H1 (cell line): ENCODE data around the gene DHH. TPM values are rescaled to one million over a fixed set of nuclear protein-coding genes. Genes with fewer than 3 reads are reported as not detected.

Experiments
- CTCF ChIA-PET: fragments of 300-600 bp; sonication (Branson Sonifier 250); formaldehyde crosslinking; loops from one replicate; lab custom pipeline; 2021; ENCODE audit not compliant: partially characterized antibody; lab: Charles Lee
- POLR2A ChIA-PET: fragments of 300-600 bp; sonication (Branson Sonifier 250); formaldehyde crosslinking; loops from one replicate; lab custom pipeline; 2021; ENCODE audit warnings: inconsistent platforms; ENCODE audit not compliant: partially characterized antibody; lab: Charles Lee
- DNase-seq, 2 experiments: peaks; one replicate each; pipeline versions ENCODE4 v3.0.0 to v3.0.0-alpha.2; 2010 to 2022; ENCODE audit warnings: low spot score in 2 of 2, low read depth in 1 of 2, mixed read lengths in 1 of 2
- FAIRE-seq: peaks from 2 replicates; lab custom pipeline; 2011; peaks lifted over from hg19 to GRCh38; lab: Jason Lieb, UNC
- H2AFZ ChIP-seq: 2 replicates; pipeline ENCODE4 v1.8.1; 2012; ENCODE audit warnings: low read length, inconsistent platforms
- H2AK5ac ChIP-seq: 2 replicates; pipeline ENCODE4 v1.6.1; 2013; ENCODE audit warnings: low read depth, low read length
- H2BK120ac ChIP-seq: replicated peaks from 2 replicates; pipeline ENCODE3; 2013; ENCODE audit warnings: low read depth, low read length, inconsistent platforms
- H2BK12ac ChIP-seq: 2 replicates; pipeline ENCODE4 v1.6.1; 2013; ENCODE audit warnings: low read depth, low read length
- H2BK15ac ChIP-seq: 2 replicates; pipeline ENCODE4 v1.6.1; 2013; ENCODE audit warnings: low read length
- H2BK20ac ChIP-seq: 2 replicates; pipeline ENCODE4 v1.6.1; 2013; ENCODE audit warnings: low read length
- H2BK5ac ChIP-seq: 2 replicates; pipeline ENCODE4 v1.6.1; 2013; ENCODE audit warnings: low read depth, low read length
- H3K14ac ChIP-seq: 2 replicates; pipeline ENCODE4 v1.6.1; 2013; ENCODE audit warnings: inconsistent platforms; ENCODE audit not compliant: insufficient read length
- H3K18ac ChIP-seq: 2 replicates; pipeline ENCODE4 v1.6.1; 2013; ENCODE audit warnings: low read length; ENCODE audit errors: extremely low read depth
- H3K23ac ChIP-seq: 2 replicates; pipeline ENCODE4 v1.6.1; 2013; ENCODE audit warnings: inconsistent platforms; ENCODE audit not compliant: insufficient read length
- H3K23me2 ChIP-seq: 2 replicates; pipeline ENCODE4 v1.6.1; 2013; ENCODE audit warnings: low read depth, low read length
- H3K27ac ChIP-seq: 2 replicates; pipeline ENCODE4 v1.6.1; 2011; ENCODE audit warnings: low read depth, low read length, inconsistent platforms
- H3K27me3 ChIP-seq, 4 experiments: replicated peaks in 1 of 4; 1 replicate in 1 of 4; 2 replicates in 3 of 4; pipeline versions ENCODE4 v1.6.1 to v1.8.1; 2011 to 2013; ENCODE audit warnings: low read length in 3 of 4, mild to moderate bottlenecking in 3 of 4, inconsistent platforms in 2 of 4, mixed read lengths in 2 of 4, moderate library complexity in 1 of 4; ENCODE audit not compliant: control insufficient read depth in 3 of 4, insufficient read depth in 3 of 4; ENCODE audit errors: extremely low read depth in 1 of 4
- H3K36me3 ChIP-seq, 4 experiments: 2 replicates each; pipeline versions ENCODE4 v1.6.1 to v1.8.1; 2011 to 2013; ENCODE audit warnings: mild to moderate bottlenecking in 4 of 4, low read length in 3 of 4, moderate library complexity in 2 of 4, control low read depth in 1 of 4, inconsistent platforms in 1 of 4; ENCODE audit not compliant: insufficient read depth in 4 of 4, control insufficient read depth in 2 of 4
- H3K4ac ChIP-seq: replicated peaks from 2 replicates; pipeline ENCODE3; 2013; ENCODE audit warnings: low read length, low read depth, mixed read lengths, inconsistent platforms; ENCODE audit not compliant: insufficient read length
- H3K4me1 ChIP-seq, 4 experiments: replicated peaks in 1 of 4; 1 replicate in 1 of 4; 2 replicates in 3 of 4; pipeline versions ENCODE4 v1.6.1 to v1.8.1; 2011 to 2013; ENCODE audit warnings: low read length in 3 of 4, inconsistent platforms in 2 of 4, mixed read lengths in 1 of 4; ENCODE audit not compliant: insufficient read depth in 4 of 4, control insufficient read depth in 3 of 4
- H3K4me2 ChIP-seq, 2 experiments: 2 replicates each; pipeline versions ENCODE4 v1.6.1 to v1.8.1; 2011 to 2013; ENCODE audit warnings: low read depth in 2 of 2, low read length in 2 of 2, control low read depth in 1 of 2, inconsistent platforms in 1 of 2, mild to moderate bottlenecking in 1 of 2; ENCODE audit not compliant: insufficient read depth in 1 of 2
- H3K4me3 ChIP-seq, 4 experiments: fragments of 200-600, 300-600 bp in 1 of 4; sonication (generic), shearing (Covaris generic), sonication (Bioruptor Twin) in 1 of 4; 2 replicates each; pipeline versions ENCODE4 v1.5.1 to v1.8.1; 2011 to 2016; ENCODE audit warnings: low read length in 4 of 4, low read depth in 3 of 4, control low read depth in 2 of 4, inconsistent platforms in 2 of 4, mild to moderate bottlenecking in 2 of 4, mixed read lengths in 1 of 4, moderate library complexity in 1 of 4; ENCODE audit not compliant: insufficient read depth in 2 of 4; ENCODE audit errors: extremely low read depth in 1 of 4
- H3K56ac ChIP-seq: replicated peaks from 2 replicates; pipeline ENCODE3; 2013; ENCODE audit warnings: low read depth, mild to moderate bottlenecking, mixed read lengths, low read length, inconsistent platforms; ENCODE audit not compliant: insufficient read length
- H3K79me1 ChIP-seq: 2 replicates; pipeline ENCODE4 v1.6.1; 2013; ENCODE audit warnings: low read depth, low read length, control low read depth
- H3K79me2 ChIP-seq, 2 experiments: 2 replicates each; pipeline versions ENCODE4 v1.6.1 to v1.8.1; 2012 to 2013; ENCODE audit warnings: low read length in 2 of 2, mild to moderate bottlenecking in 2 of 2, inconsistent platforms in 1 of 2; ENCODE audit not compliant: insufficient read depth in 2 of 2, control insufficient read depth in 1 of 2
- H3K9ac ChIP-seq, 4 experiments: replicated peaks in 1 of 4; 1 replicate in 1 of 4; 2 replicates in 3 of 4; pipeline versions ENCODE4 v1.6.1 to v1.8.1; 2011 to 2013; ENCODE audit warnings: low read depth in 3 of 4, low read length in 3 of 4, control low read depth in 2 of 4, mild to moderate bottlenecking in 2 of 4, moderate library complexity in 2 of 4, inconsistent platforms in 1 of 4; ENCODE audit errors: extremely low read depth in 1 of 4
- H3K9me3 ChIP-seq, 2 experiments: 2 replicates each; pipeline versions ENCODE4 v1.6.1 to v1.8.1; 2012 to 2013; ENCODE audit warnings: mild to moderate bottlenecking in 2 of 2, moderate library complexity in 2 of 2, control low read depth in 1 of 2, inconsistent platforms in 1 of 2, low read depth in 1 of 2, low read length in 1 of 2, mixed read lengths in 1 of 2; ENCODE audit not compliant: insufficient read depth in 2 of 2
- H4K20me1 ChIP-seq, 2 experiments: replicated peaks in 1 of 2; 2 replicates each; pipeline versions ENCODE3 to v1.8.1; 2011 to 2013; ENCODE audit warnings: inconsistent platforms in 2 of 2, low read length in 2 of 2, mild to moderate bottlenecking in 1 of 2; ENCODE audit not compliant: insufficient read depth in 2 of 2, control insufficient read depth in 1 of 2
- H4K5ac ChIP-seq: 2 replicates; pipeline ENCODE4 v1.6.1; 2013; ENCODE audit warnings: low read length, low read depth, mixed read lengths, inconsistent platforms; ENCODE audit not compliant: insufficient read length
- H4K8ac ChIP-seq: 2 replicates; pipeline ENCODE4 v1.8.0; 2013; ENCODE audit warnings: mild to moderate bottlenecking, moderate library complexity, low read length, inconsistent platforms; ENCODE audit not compliant: insufficient read depth; ENCODE audit errors: extremely low read depth
- H4K91ac ChIP-seq: replicated peaks from 2 replicates; pipeline ENCODE3; 2013; ENCODE audit warnings: low read length, mixed read lengths, inconsistent platforms; ENCODE audit not compliant: insufficient read length
- CBX8 ChIP-seq: fragments of 300-800, 300-1000 bp; sonication (generic); IDR thresholded peaks from 2 replicates; pipeline ENCODE4 v1.7.1; 2016; ENCODE audit warnings: low read depth, low read length, borderline replicate concordance
- CEBPB ChIP-seq: IDR thresholded peaks from 2 replicates; pipeline ENCODE4 v1.6.1; 2012; ENCODE audit warnings: low read depth, low read length
- EP300 ChIP-seq, 2 experiments: IDR thresholded peaks; 1 replicate in 1 of 2; 2 replicates in 1 of 2; pipeline ENCODE4 v1.6.1; 2011 to 2012; ENCODE audit warnings: low read depth in 2 of 2, low read length in 2 of 2, mild to moderate bottlenecking in 2 of 2, borderline replicate concordance in 1 of 2, inconsistent platforms in 1 of 2, moderate library complexity in 1 of 2
- GTF2F1 ChIP-seq: IDR thresholded peaks from 2 replicates; pipeline ENCODE4 v1.6.1; 2012; ENCODE audit warnings: low read depth, low read length, improper control_type of control experiment, borderline replicate concordance
- JUND ChIP-seq: IDR thresholded peaks from 2 replicates; pipeline ENCODE4 v1.6.1; 2011; ENCODE audit warnings: mild to moderate bottlenecking, improper control_type of control experiment, low read length
- KDM4A ChIP-seq: IDR thresholded peaks from one replicate; pipeline ENCODE4 v1.7.1; 2012; ENCODE audit warnings: low read depth, mild to moderate bottlenecking, moderate library complexity, low read length, inconsistent platforms; ENCODE audit not compliant: severe bottlenecking
- ZNF274 ChIP-seq: IDR thresholded peaks from 2 replicates; pipeline ENCODE4 v1.7.0; 2012; ENCODE audit warnings: low read length, borderline replicate concordance; ENCODE audit errors: extremely low read depth
- WGBS, 2 experiments: shearing (Covaris generic) in 1 of 2; methylation state at CpG; one replicate each; pipeline versions ENCODE4 v1.1.6 to v1.1.7; 2013 to 2015; ENCODE audit warnings: low lambda C conversion rate in 2 of 2, mixed read lengths in 2 of 2, inconsistent platforms in 1 of 2, low coverage in 1 of 2, missing lambda C conversion rate in 1 of 2; ENCODE audit not compliant: insufficient replicate concordance in 2 of 2, insufficient coverage in 1 of 2, insufficient read length in 1 of 2; ENCODE audit errors: extremely low coverage in 1 of 2, missing lambda C conversion rate in 1 of 2; 5-methylcytosine and 5-hydroxymethylcytosine counted together
- polyA plus RNA-seq, 7 experiments: library from polyadenylated mRNA; depleted of rRNA in 3 of 7; stranded (reverse) in 5 of 7; unstranded in 2 of 7; fragments of >200 nt in 5 of 7; fragments of 200-250 nt in 2 of 7; gene quantifications; 1 replicate in 5 of 7; 2 replicates in 1 of 7; 4 replicates in 1 of 7; pipeline versions ENCODE4 v1.2.1 to v1.2.3, GENCODE V29; 2011 to 2013; ENCODE audit warnings: missing spikeins in 2 of 7, mixed read lengths in 2 of 7
- total RNA-seq: library from RNA; stranded (reverse); fragmentation: NEBNext Ultra II Directional; extraction: Animal tissue kit (Norgen Biotek cat#: 25700); gene quantifications from 2 replicates; pipeline ENCODE4 v1.2.1, GENCODE V29; 2021

The DHH gene
- total and polyA plus RNA-seq, 2 of the 8 experiments (the other 6 are each of a cell fraction or from before 2014, with no cell fraction given), result 0.03 to 0.11 TPM

GRCh38 chr12:49038291-49038955 lies 56.2 kb downstream of the DHH start:
- Histone ChIP-seq H3K36me3 (peaks cover 55 to 93% (median 84%) of the 10 kb centered on the region in 4 experiments), H3K27ac (no peak overlapping the region), H3K23ac (no peak overlapping the region), H2BK15ac (no peak overlapping the region), H3K23me2 (no peaks in the 10 kb centered on the region), H3K4me2 (no peak overlapping the region), H4K20me1 (peaks cover 11 to 27% of the 10 kb centered on the region in 2 experiments), H3K4me3 (no peak overlapping the region), H3K9ac (no peak overlapping the region), H2BK120ac (no peak overlapping the region), H2BK12ac (no peak overlapping the region), H3K4ac (no peak overlapping the region), H3K4me1 (no peaks in the 10 kb centered on the region), H2AK5ac (no peak overlapping the region), H3K9me3 (no peaks in the 10 kb centered on the region), H3K27me3 (no peaks in the 10 kb centered on the region), H4K5ac (no peak overlapping the region), H3K79me2 (no peaks in the 10 kb centered on the region), H4K91ac (no peak overlapping the region), H2BK20ac (no peak overlapping the region), H3K14ac (no peak overlapping the region), H4K8ac (no peak overlapping the region), H3K18ac (no peak overlapping the region), H2BK5ac (no peak overlapping the region), H3K56ac (no peak overlapping the region), H3K79me1 (no peaks in the 10 kb centered on the region; the same call in none of the 2 replicates), H2AFZ (no peak overlapping the region)
- POLR2A ChIA-PET, result interaction anchor here (0.6 to 22.2 kb wide), 7 partner anchors 2 to 375 kb away, joined by 3 to 339 read pairs (median 4); partner anchors contain the start of gene KMT2D
- 93% methylated on average over 18 of the region's 20 CpGs; no CpG with 5 or more reads in 1 of the 2 experiments for WGBS, 2 experiments
- no peak for DNase-seq
- CTCF ChIA-PET, result interaction anchor here (0.5 to 12.2 kb wide), 10 partner anchors 8 to 323 kb away, joined by 3 to 126 read pairs (median 4); no protein-coding TSS in a partner anchor
- FAIRE-seq, result no peak
- TF ChIP-seq GTF2F1 (no peak), ZNF274 (no peak), CEBPB (no peak), CBX8 (no peak), KDM4A (no peak), JUND (no peak), EP300 (IDR thresholded peaks at IDR 0.05; ENCODE audit: borderline replicate concordance in 1 of 2, low read depth in 2 of 2, low read length in 2 of 2) (no peak)
